ENCODE results near the gene IZUMO1.
"Not testable (repeated sequence)": the region's sequence is repeated elsewhere in the genome, so short reads cannot be mapped to it uniquely, and the experiment has no call there.

IZUMO1 gene

DNA sequence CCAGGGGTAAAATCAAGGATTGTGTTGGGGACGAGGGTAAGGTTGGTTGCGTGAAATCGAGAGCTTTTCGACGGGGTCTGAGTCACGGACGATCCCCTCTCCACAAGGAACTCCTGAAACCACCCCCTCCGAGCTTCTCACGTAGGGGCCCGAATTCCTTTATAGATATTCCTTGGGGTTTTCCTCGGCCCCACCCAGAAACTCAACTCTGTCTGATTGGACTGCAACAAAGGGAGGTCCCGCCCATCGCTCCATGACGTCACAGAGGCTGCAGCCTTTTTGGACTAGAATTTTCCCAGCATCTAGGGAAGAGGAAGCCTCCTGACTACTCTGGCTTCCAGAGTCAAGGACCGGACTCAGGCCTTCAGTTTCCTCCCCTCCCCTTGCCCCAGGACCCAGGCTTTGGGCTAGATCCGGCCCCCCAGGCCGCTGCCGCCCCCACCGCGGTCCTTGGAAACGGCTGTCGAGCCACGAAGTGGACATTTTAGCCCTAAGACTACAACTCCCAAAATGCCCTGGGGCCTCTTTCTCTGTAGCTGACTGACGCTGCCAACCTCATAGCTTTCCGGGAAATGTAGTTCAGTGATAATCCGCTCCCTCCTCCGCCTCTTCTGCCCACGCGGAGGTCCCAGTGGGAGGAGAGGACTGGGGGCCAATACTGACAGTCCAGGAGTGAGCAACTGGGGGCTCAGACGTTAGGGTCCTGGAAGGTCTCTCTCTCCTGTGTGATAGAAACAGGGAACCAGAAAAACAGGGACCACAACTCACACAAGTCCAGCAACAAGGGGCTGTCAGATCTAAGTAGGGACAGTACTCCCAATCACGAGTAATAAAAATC, at the start of gene IZUMO1:
Gene IZUMO1 (minus strand): TSS at position 172 of the 838 bp plus-strand sequence. CDS start 1,050 bp downstream, outside the sequence.
- DNase-seq: peak; percentile 83

DNA sequence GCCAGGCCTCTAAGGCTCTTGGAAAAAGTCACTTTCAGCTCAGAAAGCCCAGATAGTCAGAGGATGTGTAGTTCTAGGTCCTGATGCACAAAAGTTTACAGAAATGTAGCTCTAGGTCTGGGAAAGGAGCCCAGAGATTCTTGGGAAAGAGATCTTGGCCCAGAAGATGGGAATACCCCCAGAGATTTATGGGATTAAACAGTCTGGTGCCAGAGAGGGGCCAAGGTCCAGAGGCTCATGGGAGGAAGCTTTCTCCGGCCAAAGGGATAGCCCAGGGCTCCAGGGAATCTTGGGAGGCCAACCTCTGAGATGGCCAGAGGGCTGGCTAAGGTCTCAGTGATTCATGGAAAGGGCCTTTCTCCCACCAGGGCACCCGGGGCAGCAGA, 49.0 kb upstream of the IZUMO1 start:
- no peak for DNase-seq

DNA sequence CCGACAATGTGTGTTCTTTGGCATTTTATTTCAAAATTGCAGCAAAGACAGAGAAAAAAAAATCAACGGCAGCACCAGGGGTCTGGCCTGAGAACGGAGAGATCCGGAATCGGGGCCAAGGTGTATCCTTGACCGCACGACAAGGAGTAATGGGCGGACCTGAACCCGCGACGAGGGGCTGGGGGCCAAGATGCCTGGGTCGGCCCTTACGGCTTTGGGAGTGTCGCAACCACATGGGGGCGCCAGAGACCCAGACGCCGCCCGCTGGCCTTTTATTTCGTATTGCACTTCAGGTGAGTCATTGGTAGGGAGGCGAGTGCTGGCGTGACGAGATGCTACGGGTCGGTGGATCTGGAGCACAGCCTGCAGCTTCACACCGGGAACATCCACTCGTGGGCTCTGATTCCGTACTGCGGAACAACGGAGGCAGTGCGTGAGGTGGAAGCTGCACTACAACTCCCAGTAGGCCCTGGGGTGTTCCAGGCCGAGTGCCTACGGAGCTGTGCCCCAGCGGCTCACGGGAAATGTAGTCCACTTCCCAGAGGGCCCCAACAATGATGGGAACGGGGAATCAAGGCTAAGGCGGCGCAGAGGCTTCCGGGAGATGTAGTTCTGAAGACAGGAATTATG, 48.5 kb upstream of the IZUMO1 start:
- DNase-seq: peak; percentile 96

DNA sequence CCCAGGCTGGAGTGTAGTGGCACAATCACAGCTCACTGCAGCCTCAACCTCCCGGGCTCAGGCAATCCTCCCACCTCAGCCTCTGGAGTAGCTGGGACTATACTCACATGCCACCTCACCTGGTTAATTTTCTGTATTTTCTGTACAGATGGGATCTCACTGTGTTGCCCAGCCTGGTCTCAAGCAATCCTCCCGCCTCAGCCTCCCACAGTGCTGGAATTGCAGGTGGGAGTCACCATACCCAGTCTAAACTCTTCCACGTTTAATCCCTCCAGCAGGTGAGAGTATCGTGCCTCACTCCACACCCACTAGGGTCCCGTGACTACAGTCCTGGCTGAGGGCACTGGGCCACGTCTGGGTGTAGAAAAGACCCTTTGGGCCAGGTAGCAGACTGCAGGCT, 47.6 kb upstream of the IZUMO1 start:
- no peak for DNase-seq

DNA sequence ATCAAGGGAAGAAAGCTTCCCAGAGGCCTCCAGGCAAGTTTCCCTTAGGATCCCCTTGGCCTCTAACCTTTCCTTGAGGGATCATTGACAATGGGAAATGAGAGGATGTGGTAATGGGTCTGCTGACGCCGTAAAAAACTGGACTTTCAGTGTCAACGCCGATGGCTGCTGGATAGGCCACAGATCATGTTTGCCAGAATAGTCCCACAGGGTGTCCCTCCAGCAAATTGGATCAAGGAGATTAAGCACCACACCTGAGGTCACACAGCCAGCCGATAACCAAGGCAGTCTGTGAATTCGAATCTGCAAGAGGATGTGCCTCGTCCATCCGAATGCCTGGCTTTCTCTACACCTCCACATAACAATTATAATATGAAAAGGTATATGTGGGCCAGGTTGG, 46.6 kb upstream of the IZUMO1 start:
- no peak for DNase-seq

DNA sequence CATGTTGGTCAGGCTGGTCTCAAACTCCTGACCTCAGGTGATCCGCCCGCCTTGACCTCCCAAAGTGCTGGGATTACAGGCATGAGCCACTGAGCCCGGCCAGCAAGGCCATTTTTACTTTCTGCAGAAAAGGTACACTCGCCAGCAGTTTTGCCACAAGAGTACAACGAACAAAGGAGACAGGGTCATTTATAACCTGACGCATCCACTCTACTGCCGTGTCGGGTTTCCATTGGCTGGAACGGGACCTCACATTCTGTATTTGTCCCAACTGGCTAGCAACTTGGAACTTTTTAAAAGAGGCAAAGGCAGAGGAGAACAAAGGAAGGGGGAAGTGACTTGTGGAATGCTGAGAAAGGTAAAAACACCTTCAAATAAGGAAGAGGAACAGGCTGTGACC, 40.6 kb upstream of the IZUMO1 start:
- not testable (repeated sequence) for DNase-seq

DNA sequence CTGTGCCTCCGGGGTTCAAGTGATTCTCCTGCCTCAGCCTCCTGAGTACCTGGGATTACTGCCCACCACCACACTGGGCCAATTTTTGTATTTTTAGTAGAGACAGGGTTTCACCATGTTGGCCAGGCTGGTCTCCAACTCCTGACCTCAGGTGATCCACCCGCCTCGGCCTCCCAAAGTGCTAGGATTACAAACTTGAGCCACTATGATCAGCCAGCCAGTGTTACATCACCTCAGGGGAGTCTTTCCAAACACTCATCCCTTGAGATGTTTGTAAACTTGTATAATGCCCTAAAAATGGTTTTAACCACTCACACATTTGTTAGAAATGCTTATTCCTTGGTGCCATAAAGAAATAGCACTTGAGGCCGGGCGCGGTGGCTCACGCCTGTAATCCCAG, 39.7 kb upstream of the IZUMO1 start:
- not testable (repeated sequence) for DNase-seq

DNA sequence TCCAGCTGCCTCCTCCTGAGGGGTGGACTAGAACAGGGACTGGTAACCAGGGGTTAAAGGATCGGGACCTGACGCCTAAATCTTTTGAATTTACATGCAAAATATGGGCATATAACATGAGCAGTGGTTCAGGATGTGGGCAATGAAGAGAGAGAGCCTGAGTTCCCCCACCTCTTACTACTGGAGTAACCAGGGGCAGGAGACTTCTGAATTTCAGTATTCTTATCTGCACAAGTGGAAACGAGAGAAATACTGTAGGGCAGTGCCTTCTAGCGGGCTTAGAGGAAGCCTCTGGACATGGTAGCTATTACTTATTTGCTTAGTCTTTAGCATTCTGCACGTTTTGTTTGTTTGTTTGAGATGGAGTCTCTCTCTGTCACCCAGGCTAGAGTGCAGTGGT, 37.8 kb upstream of the IZUMO1 start:
- DNase-seq: peak; percentile 86

DNA sequence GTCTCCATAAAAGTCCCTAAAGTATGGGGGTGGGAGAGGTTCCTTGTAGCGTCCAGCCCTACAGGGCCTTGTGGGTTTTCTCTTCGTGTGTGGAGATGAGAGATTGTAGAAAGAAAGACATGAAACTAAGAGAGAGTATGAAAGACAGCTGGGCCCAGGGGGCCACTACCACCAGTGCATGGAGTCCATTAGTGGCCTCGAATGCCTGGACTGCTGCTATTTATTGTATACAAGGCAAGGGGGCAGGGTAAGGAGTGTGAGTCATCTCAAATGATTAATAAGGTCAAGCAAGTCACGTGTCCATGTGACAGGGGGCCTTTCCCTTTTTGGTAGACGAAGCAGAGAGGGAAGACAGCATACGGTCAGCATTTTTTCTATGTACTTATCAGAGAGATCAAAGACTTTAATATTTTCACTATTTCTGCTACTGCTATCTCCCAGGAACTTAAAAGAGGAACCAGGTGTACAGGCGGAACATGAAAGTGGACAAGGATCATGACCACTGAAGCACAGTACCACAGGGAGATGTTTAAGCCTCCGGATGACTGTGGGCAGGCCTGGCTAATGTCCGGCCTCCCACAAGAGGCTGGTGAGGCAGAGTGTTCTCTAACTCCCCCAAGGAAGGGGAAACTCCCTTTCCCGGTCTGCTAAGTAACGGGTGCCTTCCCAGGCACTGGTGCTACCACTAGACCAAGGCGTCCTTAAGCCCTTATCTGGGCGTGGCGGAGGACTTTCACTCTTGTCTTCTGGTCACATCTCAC, 34.1 kb upstream of the IZUMO1 start:
- peak; percentile 95 for DNase-seq

DNA sequence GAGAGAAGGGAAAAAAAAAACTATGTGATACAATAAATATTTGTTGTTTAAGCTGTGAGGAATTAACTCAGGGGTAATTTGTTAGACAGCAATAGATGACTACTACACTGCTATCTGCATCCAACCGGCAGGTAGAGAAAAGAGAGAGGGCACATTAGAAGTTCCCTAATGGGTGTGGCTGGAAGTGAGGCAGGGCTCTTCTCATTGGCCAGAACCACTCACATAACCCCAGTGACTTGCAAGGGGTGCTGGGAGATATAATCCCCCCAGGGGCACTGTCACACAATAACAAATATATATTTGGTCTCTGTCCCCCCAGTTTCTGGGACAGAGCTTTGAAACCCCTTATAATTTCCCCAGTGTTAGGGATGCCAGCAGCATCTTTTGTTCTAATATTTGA, 32.9 kb upstream of the IZUMO1 start:
- DNase-seq: peak; percentile 23

DNA sequence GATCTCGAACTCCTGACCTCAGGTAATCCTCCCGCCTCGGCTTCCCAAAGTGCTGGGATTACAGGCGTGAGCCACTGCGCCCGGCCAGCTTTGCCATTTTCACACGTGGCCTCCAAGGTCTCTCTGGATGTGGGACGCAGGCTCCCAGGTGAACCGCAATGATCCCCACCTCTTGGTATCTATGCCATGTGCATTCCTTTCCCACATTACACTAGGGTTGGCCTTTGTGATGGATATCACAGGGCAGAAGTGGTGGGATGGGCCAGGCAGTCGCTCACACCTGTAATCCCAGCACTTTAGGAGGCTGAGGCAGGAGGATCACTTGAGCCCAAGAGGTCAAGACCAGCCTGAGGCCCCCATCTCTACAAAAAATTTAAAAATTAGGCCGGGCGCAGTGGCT, 31.0 kb upstream of the IZUMO1 start:
- DNase-seq: no peak

DNA sequence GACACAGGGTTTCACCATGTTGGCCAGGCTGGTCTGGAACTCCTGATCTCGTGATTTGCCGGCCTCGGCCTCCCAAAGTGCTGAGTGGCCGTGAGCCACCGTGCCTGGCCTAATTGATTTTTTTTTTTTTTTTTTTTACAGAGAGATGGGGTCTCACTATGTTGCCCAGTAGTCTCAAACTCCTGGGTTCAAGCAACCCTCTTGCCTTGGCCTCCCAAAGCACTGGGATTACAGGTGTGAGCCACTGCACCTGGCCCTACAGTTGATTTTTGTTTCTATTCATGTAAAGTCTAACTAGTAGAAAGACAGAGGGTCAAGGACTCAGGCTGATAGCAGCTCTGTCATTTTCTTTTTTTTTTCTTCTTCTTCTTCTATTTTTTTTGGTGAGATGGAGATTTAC, 30.4 kb upstream of the IZUMO1 start:
- DNase-seq: no peak

DNA sequence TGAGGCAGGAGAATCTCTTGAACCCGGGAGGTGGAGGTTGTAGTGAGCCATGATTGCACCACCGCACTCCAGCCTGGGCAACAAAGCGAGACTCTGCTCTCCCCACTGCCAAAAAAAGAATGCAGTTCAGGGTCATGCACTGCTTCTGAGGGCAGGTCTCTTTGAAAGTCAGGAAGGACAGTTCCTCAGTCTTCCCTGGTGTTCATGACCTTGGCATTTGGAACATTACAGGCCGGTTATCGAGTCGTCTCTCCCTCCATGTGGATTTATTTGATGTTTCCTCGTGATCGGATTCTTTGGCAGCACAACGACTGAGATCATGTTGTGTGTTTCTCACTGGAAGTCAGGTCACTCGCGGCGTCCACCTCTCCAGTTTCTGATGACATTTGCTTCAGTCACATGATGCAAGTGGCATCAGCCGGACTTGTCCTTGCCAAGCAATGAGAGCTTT, 25.8 kb upstream of the IZUMO1 start:
- DNase-seq: no peak

DNA sequence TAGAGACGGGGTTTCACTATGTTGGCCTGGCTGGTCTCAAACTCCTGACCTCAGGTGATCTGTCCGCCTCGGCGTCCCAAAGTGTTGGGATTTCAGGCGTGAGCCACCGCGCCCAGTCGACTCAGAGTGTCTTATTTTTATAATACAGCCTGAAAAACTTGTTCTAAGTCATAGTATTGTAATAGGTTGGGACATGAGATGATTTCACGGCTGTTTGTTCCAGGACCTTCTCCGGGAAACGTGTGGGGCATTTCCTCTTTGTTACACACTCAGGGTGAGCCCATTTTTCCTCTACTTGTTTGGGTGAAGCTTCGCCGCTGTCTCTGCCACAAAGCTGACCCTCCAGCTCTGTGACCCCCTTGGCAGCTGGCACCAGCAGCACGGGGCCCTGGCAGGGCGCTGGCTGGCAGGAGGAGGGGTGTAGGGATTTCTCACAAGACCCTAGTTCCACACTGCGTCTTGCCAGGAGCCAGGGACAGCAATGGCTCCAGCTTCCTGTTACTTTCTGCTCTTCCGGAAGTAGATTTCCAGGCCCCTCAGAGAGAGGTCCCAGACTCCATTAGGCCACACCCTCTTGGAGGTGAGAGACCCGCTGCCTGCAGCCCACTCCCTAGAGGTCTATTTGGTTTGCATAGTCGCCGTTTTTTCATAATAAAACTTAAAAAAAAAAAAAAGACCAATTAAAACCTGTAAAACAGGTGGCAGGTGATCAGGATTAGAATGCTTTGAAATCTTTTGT, 24.2 kb upstream of the IZUMO1 start:
- DNase-seq: no peak

DNA sequence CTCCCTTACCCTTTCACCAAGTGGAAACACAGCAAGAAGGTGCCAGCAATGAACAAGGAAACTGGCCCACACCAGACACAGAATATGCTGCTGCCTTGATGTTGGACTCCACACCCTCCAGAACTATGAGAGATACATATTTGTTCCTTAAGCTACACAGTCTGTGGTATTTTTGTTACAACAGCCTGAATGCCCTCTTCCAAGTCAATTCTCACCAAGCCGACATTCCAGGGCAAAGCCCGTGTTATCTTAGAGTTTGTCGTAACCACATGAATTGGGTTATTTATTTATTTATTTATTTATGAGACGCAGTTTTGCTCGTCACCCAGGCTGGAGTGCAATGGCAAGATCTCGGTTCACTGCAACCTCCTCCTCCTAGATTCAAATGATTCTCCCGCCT, 23.6 kb upstream of the IZUMO1 start:
- no peak for DNase-seq

DNA sequence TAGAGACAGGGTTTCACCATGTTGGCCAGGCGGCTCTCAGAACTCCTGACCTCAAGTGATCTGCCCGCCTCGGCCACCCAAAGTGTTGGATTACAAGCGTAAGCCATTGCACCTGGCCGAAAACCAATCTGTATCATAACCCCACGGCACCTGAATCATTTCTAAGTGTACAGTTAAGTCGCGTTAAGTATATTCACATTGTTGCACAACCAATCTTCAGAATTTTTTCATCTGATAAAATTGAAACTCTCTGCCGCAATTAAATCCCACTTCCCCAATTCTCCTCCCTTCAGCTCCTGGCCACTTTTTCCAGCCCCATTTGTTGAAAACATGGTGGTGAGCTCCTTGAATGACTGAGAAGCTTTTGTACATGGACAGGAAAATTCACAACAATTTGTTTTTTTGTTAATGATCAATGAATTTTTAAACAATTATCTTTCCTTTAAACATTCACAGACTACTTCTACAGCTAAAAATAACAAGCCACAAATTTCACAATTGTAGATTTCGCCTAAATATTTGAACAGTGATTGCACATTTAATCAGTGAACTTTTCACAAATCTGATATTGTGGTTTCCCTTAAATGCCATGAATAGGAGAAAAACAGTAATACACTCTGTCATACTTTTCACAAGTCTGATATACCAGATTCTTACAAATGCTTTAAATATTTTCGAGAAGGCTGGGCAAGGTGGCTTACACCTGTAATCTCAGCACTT, 22.4 kb upstream of the IZUMO1 start:
- DNase-seq: peak; percentile 79

DNA sequence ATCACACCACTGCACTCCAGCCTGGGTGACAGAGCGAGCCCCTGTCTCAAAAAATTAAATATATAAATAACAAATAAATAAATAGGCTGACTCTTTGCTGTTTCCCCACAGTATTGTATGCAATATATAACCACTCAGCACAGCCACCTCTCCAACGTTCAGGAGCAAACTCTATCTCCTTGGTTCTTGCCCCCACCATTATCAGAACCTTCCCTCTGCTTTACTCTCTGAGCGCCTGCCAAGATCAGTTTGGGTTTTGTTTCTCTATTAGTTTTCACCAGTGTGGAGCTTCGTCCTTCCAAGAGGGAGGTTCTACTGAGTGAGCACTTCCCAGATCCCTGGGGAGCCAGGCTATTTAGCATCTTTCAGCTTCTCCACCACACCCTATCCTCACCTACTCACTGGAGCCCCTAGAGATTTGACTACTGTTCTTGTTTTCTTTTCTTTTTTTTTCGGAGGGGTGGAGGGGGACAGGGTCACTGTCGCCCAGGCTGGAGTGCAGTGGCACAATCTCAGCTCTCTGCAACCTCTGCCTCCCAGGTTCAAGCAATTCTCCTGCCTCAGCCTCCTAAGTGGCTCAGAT, 21.6 kb upstream of the IZUMO1 start:
- DNase-seq: not testable (repeated sequence)

DNA sequence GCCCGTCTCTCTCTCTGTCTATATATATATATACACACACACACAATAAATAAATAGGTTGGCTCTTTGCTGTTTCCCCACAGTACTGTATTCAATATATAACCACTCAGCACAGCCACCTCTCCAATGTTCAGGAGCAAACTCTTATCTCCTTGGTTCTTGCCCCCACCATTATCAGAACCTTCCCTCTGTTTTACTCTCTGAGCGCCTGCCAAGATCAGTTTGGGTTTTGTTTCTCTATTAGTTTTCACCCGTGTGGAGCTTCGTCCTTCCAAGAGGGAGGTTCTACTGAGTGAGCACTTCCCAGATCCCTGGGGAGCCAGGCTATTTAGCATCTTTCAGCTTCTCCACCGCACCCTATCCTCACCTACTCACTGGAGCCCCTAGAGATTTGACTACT, 19.1 kb upstream of the IZUMO1 start:
- peak; percentile 52 for DNase-seq

DNA sequence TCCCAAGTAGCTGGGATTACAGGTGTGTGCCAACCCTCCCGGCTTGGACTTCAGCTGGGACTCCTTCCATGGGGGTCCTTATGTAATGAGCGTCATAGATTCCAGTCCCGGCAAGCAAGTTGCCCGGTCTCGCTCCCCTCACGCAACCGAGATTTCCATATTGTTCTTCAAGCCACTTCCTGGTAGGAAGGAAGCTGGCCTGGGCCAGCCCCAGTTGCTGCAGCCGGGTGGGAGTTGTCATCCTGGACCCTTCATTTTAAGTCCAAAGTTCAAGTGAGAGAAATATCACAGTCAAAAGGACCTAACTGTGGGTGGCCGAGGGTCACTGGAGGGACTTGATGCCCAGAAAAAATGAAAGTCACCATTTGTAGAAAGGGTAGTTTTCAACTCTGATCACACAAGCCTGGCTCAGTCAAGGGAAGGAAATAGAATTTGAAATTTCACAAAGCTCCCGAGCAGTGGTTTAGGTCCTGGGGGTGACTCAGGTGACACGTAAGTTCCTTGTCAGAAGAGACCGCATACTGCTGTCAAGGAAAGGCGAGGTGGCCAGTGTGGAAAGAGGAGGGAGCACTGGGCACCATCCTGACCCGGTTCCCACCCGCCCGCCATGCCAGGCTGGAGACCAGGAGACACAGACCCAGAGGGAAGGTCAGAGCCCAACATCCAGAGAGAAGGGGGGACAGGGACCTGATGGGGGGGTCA, 13.9 kb upstream of the IZUMO1 start:
- DNase-seq: no peak

DNA sequence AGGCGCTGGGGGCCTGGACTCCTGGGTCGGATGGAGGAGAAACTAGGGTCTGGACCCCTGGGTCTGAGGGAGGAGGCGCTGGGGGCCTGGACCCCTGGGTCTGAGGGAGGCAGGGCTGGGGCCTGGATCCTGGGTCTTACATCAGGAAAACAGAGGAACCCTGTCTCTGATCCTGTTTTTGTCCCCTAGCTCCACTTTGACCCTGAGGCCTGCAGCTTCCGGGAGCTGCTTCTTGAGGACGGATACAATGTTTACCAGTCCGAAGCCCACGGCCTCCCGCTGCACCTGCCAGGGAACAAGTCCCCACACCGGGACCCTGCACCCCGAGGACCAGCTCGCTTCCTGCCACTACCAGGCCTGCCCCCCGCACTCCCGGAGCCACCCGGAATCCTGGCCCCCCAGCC, 11.0 kb upstream of the IZUMO1 start:
- DNase-seq: no peak

DNA sequence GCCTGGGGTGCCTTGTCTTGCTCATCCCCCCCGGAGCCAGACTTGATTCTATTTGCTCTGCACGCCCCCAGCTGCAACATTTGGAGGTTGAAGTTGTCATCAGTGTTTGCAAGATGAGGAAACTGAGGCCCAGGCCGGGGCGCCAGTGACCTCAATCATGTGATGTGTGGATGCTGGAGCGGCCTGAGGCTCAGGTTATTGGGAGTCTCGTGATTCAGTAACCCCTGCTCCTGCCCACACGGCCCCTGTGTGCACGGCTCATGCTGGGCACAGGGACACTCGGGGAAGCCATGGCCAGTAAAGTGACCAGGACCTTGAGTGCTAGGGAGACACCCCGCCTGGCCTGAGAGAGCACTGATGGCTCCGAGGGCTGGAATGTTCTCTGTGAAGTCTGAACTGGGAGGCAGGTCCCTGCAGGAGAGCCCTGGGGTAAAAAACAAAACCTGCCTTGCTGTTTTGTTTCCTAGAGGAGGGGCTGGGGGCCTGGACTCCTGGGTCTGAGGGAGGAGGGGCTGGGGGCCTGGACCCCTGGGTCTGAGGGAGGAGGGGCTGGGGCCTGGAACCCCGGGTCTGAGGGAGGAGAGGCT, 10.5 kb upstream of the IZUMO1 start:
- no peak for DNase-seq
